Measurements from ENCODE around the gene HDAC7.

DNA sequence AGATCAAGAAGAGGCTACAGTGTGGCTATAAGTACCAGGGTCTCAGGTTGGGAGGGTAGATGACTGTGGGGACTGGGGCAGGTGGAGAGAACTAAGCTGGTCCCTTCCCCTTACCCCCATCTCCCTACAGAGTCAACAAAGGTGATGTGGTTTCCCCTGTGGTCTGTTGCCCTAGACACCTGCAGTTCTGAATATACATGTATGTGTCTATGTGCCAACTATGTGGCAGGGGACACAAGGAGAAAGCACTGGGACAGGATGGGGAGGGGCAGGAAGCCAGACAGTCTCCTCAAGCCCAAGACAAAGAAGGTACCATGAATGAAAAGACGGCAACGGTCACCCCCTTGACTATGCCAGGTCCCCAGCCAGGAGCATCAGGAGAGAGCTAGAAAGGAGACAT, 4.5 kb upstream of the HDAC7 start:
- TF ChIP-seq, protein P1, sequence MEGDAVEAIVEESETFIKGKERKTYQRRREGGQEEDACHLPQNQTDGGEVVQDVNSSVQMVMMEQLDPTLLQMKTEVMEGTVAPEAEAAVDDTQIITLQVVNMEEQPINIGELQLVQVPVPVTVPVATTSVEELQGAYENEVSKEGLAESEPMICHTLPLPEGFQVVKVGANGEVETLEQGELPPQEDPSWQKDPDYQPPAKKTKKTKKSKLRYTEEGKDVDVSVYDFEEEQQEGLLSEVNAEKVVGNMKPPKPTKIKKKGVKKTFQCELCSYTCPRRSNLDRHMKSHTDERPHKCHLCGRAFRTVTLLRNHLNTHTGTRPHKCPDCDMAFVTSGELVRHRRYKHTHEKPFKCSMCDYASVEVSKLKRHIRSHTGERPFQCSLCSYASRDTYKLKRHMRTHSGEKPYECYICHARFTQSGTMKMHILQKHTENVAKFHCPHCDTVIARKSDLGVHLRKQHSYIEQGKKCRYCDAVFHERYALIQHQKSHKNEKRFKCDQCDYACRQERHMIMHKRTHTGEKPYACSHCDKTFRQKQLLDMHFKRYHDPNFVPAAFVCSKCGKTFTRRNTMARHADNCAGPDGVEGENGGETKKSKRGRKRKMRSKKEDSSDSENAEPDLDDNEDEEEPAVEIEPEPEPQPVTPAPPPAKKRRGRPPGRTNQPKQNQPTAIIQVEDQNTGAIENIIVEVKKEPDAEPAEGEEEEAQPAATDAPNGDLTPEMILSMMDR (IDR thresholded peaks at IDR 0.05; ENCODE audit: low read depth, low read length, poor library complexity, severe bottlenecking): no peak
- no peak for TF ChIP-seq EZH2phosphoT487 (IDR thresholded peaks at IDR 0.05; ENCODE audit: borderline replicate concordance, low read length)
